HepG2 (cell line): ENCODE data around the gene STK11. TPM values are rescaled to one million over a fixed set of nuclear protein-coding genes. Genes with fewer than 3 reads are reported as not detected.
A peak's percentile ranks its signal among the peaks of the same experiment; 100 is the strongest.

Experiments
- ARID3A ChIP-seq: IDR thresholded peaks from 2 replicates; pipeline ENCODE4 v1.6.1; 2012; ENCODE audit warnings: low read depth, low read length, improper control_type of control experiment
- ATF6 ChIP-seq: sonication (generic); formaldehyde crosslinking; conservative IDR thresholded peaks from 2 replicates; pipeline ENCODE4 v1.4.0; 2020; ENCODE audit warnings: missing genetic modification reagents
- CBX1 ChIP-seq: IDR thresholded peaks from one replicate; pipeline ENCODE4 v1.6.1; 2016; ENCODE audit warnings: antibody characterized with exemption, low read depth
- CBX2 ChIP-seq, 2 experiments: fragments of 200-600 bp in 1 of 2; sonication (generic); formaldehyde crosslinking in 1 of 2; IDR thresholded peaks; 2 replicates each; pipeline versions ENCODE4 v1.7.0 to v1.8.1; 2018 to 2022; ENCODE audit warnings: low read depth in 2 of 2, low read length in 1 of 2, mild to moderate bottlenecking in 1 of 2, missing genetic modification reagents in 1 of 2
- ETV5 ChIP-seq: IDR thresholded peaks from 2 replicates; pipeline ENCODE4 v1.6.1; 2018; ENCODE audit warnings: missing biosample characterization, missing genetic modification reagents, inconsistent platforms, borderline replicate concordance
- FLYWCH1 ChIP-seq: sonication (generic); formaldehyde crosslinking; IDR thresholded peaks from 2 replicates; pipeline ENCODE4 v1.8.1; 2023; ENCODE audit warnings: mild to moderate bottlenecking, missing genetic modification reagents
- HOXA5 ChIP-seq: sonication (generic); formaldehyde crosslinking; IDR thresholded peaks from 2 replicates; pipeline ENCODE4 v1.4.0; 2020; ENCODE audit warnings: missing genetic modification reagents
- KDM5B ChIP-seq: sonication (generic); formaldehyde crosslinking; IDR thresholded peaks from 2 replicates; pipeline ENCODE4 v1.4.0; 2020; ENCODE audit warnings: missing genetic modification reagents, mild to moderate bottlenecking, borderline replicate concordance
- PHF20 ChIP-seq: sonication (generic); formaldehyde crosslinking; IDR thresholded peaks from 2 replicates; pipeline ENCODE4 v1.5.0; 2020; ENCODE audit warnings: mild to moderate bottlenecking, missing genetic modification reagents
- PLSCR1 ChIP-seq: sonication (generic); formaldehyde crosslinking; IDR thresholded peaks from 2 replicates; pipeline ENCODE4 v1.5.0; 2020; ENCODE audit warnings: missing genetic modification reagents, mild to moderate bottlenecking, borderline replicate concordance
- RBAK ChIP-seq: sonication (generic); formaldehyde crosslinking; IDR thresholded peaks from 2 replicates; pipeline ENCODE4 v1.5.1; 2020; ENCODE audit warnings: mild to moderate bottlenecking, missing genetic modification reagents
- REXO4 ChIP-seq: sonication (generic); formaldehyde crosslinking; IDR thresholded peaks from 2 replicates; pipeline ENCODE4 v1.8.0; 2022; ENCODE audit warnings: missing genetic modification reagents, mild to moderate bottlenecking, borderline replicate concordance
- SALL1 ChIP-seq: sonication (generic); formaldehyde crosslinking; IDR thresholded peaks from 2 replicates; pipeline ENCODE4 v1.8.0; 2022; ENCODE audit warnings: mild to moderate bottlenecking, missing genetic modification reagents
- SNRNP70 ChIP-seq: fragments of 200-400 bp; formaldehyde crosslinking; IDR thresholded peaks from 2 replicates; pipeline ENCODE4 v1.6.1; 2017; ENCODE audit warnings: mild to moderate bottlenecking, low read depth, low read length, moderate library complexity
- SRSF1 ChIP-seq: fragments of 200-400 bp; formaldehyde crosslinking; optimal IDR thresholded peaks from 2 replicates; pipeline ENCODE3; 2017; ENCODE audit warnings: mild to moderate bottlenecking, low read depth, low read length, moderate library complexity
- ZBTB39 ChIP-seq: sonication (generic); formaldehyde crosslinking; IDR thresholded peaks from 2 replicates; pipeline ENCODE4 v1.5.0; 2020; ENCODE audit warnings: missing genetic modification reagents
- ZKSCAN8 ChIP-seq: IDR thresholded peaks from 2 replicates; pipeline ENCODE4 v1.6.1; 2016; ENCODE audit warnings: borderline replicate concordance, missing genetic modification reagents, missing compliant biosample characterization
- ZNF660 ChIP-seq: sonication (generic); formaldehyde crosslinking; IDR thresholded peaks from 2 replicates; pipeline ENCODE4 v1.5.1; 2020; ENCODE audit warnings: mild to moderate bottlenecking, low read depth, missing genetic modification reagents, borderline replicate concordance
- polyA plus RNA-seq, 8 experiments: library from polyadenylated mRNA; depleted of rRNA in 3 of 8; stranded (reverse) in 7 of 8; unstranded in 1 of 8; fragments of >200 nt; fragmentation: Illumina TruSeq in 4 of 8; extraction: Trizol in 4 of 8; gene quantifications; 2 replicates each; pipeline versions ENCODE4 v1.2.1 to v1.2.3, GENCODE V29; 2011 to 2016; ENCODE audit warnings: low read depth in 4 of 8, missing spikeins in 1 of 8, mixed read lengths in 1 of 8; ENCODE audit not compliant: insufficient read depth in 1 of 8
- total RNA-seq, 5 experiments: library from RNA; depleted of rRNA; stranded (reverse); fragments of >200 nt; fragmentation: Illumina TruSeq; extraction: Trizol; gene quantifications; 2 replicates each; pipeline ENCODE4 v1.2.3, GENCODE V29; 2016; ENCODE audit warnings: low read depth in 1 of 5

The STK11 gene
- total and polyA plus RNA-seq, 2 of the 13 experiments (the other 11 are each of a cell fraction or from before 2014, with no cell fraction given): 27.5 to 43.6 TPM

GRCh38 chr19:1170938-1171754, 34.4 kb upstream of the STK11 start (continued):
- TF ChIP-seq ETV5 (CRISPR knock-in tag) (peak; percentile 22; the same call in 1 of the 2 replicates), PHF20 (CRISPR knock-in tag) (no peak), HOXA5 (CRISPR knock-in tag) (no peak), CBX1 (no peak), ARID3A (no peak), ZBTB39 (0 out of 2 replicates have a peak, but pooled peaks have one; percentile 42), ZKSCAN8 (no peak), SALL1 (CRISPR knock-in tag) (peak; percentile 9; the same call in 1 of the 2 replicates), CBX2 (IDR thresholded peaks at IDR 0.05; ENCODE audit: low read depth, low read length) (no peak), CBX2 (CRISPR knock-in tag; IDR thresholded peaks at IDR 0.05; ENCODE audit: low read depth) (no peak), ATF6 (CRISPR knock-in tag) (no peak), ZNF660 (CRISPR knock-in tag) (no peak), REXO4 (no peak), SRSF1 (peak; percentile 98), KDM5B (no peak), PLSCR1 (no peak), FLYWCH1 (no peak), SNRNP70 (no peak), RBAK (CRISPR knock-in tag) (no peak)
